ENCODE data around the gene C8A. TPM values are rescaled to one million over a fixed set of nuclear protein-coding genes. Genes with fewer than 3 reads are reported as not detected.

The C8A gene
- polyA plus RNA-seq, 1 experiment = not detected

DNA sequence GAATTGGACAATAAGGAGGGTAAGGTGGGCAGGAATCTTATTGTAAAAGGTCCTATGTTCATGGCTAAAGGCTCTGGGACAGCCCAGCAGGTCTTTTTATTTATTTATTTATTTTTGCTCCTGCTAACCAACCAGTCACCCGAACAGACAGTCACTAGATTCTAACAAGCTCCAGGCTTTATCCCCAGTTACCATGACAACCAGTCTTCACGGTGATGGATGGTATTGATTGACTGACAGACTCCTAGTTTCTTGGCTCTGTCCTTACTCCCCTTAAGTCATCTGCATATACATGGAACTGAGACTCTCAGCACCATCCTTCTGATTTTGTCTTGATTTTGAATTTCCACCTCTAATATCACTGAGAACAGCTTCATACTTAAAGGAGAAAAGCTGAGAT is 44.3 kb downstream of the C8A start:
- H3K27ac ChIP-seq (ENCODE audit: low read depth, low read length) = no peak overlapping the region
- ChIA-PET POLR2A (no interaction called here), CTCF (interaction anchor here (1.2 kb wide), 1 partner anchor 29 kb away, joined by 3 read pairs; no protein-coding TSS in a partner anchor)
- H3K9me3 ChIP-seq (ENCODE audit: control insufficient read depth, insufficient read depth, low read length) = no peaks in the 10 kb centered on the region
- TF ChIP-seq CTCF (IDR thresholded peaks at IDR 0.05; ENCODE audit: low read depth, low read length) = no peak
- H3K27me3 ChIP-seq (ENCODE audit: control insufficient read depth, insufficient read depth, low read length) = no peaks in the 10 kb centered on the region
- no peak overlapping the region for H3K4me3 ChIP-seq (ENCODE audit: low read depth, low read length)
- no peak for DNase-seq (ENCODE audit: low read depth, low spot score)

GRCh38 chr1:56901716-56902115 is 47.1 kb downstream of the C8A start:
- no peak for DNase-seq (ENCODE audit: low read depth, low spot score)
- POLR2A ChIA-PET = no interaction called here
- TF ChIP-seq CTCF (IDR thresholded peaks at IDR 0.05; ENCODE audit: low read depth, low read length) = no peak
- Histone ChIP-seq H3K4me3 (ENCODE audit: low read depth, low read length) (no peak overlapping the region), H3K27ac (ENCODE audit: low read depth, low read length) (no peak overlapping the region), H3K27me3 (ENCODE audit: control insufficient read depth, insufficient read depth, low read length) (no peaks in the 10 kb centered on the region), H3K9me3 (ENCODE audit: control insufficient read depth, insufficient read depth, low read length) (no peaks in the 10 kb centered on the region)
- CTCF ChIA-PET = interaction anchor here (1.8 kb wide), 1 partner anchor 70 kb away, joined by 9 read pairs; no protein-coding TSS in a partner anchor

GRCh38 chr1:56903778-56904177 is 49.2 kb downstream of the C8A start:
- POLR2A ChIA-PET = no interaction called here
- no peak for TF ChIP-seq CTCF (IDR thresholded peaks at IDR 0.05; ENCODE audit: low read depth, low read length)
- Histone ChIP-seq H3K4me3 (ENCODE audit: low read depth, low read length) (no peak overlapping the region), H3K27ac (ENCODE audit: low read depth, low read length) (no peak overlapping the region), H3K9me3 (ENCODE audit: control insufficient read depth, insufficient read depth, low read length) (no peaks in the 10 kb centered on the region), H3K27me3 (ENCODE audit: control insufficient read depth, insufficient read depth, low read length) (no peaks in the 10 kb centered on the region)
- CTCF ChIA-PET = no interaction called here
- DNase-seq (ENCODE audit: low read depth, low spot score) = no peak

DNA sequence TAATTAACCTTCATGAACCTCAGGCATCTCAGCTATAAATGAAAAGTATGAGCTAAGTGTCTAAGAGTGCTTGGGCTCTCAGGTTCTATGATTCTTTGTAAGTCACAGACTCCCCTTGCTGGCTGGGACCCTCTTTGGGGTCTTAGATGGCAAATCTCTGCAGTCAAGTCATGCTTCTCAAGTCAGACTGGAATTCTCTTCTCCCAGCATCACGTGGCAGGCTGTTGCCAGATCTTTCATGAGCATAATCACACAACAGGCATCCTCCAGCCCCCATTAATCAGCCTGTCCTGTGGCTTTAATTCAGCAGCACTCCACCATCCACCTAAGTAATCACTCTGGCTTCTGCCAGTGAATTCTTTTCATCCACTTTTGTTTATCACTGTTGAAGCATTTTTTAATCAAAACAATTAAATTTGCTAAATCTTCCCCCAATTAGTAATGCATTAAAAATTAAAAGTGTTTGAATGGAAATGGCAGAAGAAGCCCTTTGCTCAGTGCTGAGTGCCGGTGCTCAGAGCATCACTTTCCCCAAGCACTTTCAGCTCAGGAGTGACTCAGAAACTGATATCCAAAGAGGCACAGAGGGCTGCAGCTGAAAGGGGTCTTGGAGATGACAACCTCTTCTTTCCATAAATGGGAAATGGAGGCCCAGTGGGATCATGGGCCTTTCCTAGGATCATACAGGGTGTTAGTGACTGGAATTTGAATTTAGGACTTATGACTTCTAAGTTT is 50.2 kb downstream of the C8A start:
- no peaks in the 10 kb centered on the region for H3K9me3 ChIP-seq (ENCODE audit: control insufficient read depth, insufficient read depth, low read length)
- no peak for TF ChIP-seq CTCF (IDR thresholded peaks at IDR 0.05; ENCODE audit: low read depth, low read length)
- no peaks in the 10 kb centered on the region for H3K27me3 ChIP-seq (ENCODE audit: control insufficient read depth, insufficient read depth, low read length)
- DNase-seq (ENCODE audit: low read depth, low spot score) = no peak
- ChIA-PET CTCF (no interaction called here), POLR2A (no interaction called here)
- H3K27ac ChIP-seq (ENCODE audit: low read depth, low read length) = no peak overlapping the region
- H3K4me3 ChIP-seq (ENCODE audit: low read depth, low read length) = no peak overlapping the region

DNA sequence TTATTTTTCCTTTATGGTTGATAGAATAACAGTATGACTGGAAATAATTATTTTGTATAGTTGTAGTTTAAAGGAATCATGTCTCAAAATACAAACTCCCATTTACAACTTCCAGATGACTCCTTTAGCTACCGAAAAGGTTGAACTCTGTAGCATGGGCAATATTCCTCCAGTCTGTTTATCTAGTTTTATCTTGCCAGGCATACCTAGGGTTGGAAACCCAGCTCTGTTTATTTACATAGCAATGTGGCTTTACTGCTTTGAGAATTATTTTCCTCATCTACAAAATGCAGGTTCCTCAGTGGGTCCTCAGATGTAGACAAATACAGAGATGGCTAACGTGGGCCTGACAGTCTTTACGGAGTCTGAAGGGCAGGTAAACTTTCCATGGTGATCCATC is 51.1 kb downstream of the C8A start:
- no peaks in the 10 kb centered on the region for H3K27me3 ChIP-seq (ENCODE audit: control insufficient read depth, insufficient read depth, low read length)
- TF ChIP-seq CTCF (IDR thresholded peaks at IDR 0.05; ENCODE audit: low read depth, low read length) = no peak
- H3K4me3 ChIP-seq (ENCODE audit: low read depth, low read length) = no peak overlapping the region
- ChIA-PET POLR2A (no interaction called here), CTCF (no interaction called here)
- DNase-seq (ENCODE audit: low read depth, low spot score) = no peak
- H3K27ac ChIP-seq (ENCODE audit: low read depth, low read length) = no peak overlapping the region
- H3K9me3 ChIP-seq (ENCODE audit: control insufficient read depth, insufficient read depth, low read length) = no peaks in the 10 kb centered on the region
